Stimulated activated effector memory CD8-positive, alpha-beta T cell treated with anti-CD3 and anti-CD28 coated beads, Interleukin-12 subunit alpha, Interleukin-12 subunit beta, amount 100 ng/mL, for 72 hours (primary cell): ENCODE measurements around the gene SLC25A33.

Experiments used
- ATAC-seq: fragments of 150-1000 bp; cut with Tn5 transposase; 2 replicates; pipeline ENCODE4 v1.10.0; 2021
- DNase-seq, 2 donors: peaks; one replicate each; pipeline ENCODE4 v3.0.0; 2021 to 2022; ENCODE audit warnings: low spot score in 2 of 2
- H3K27ac Mint-ChIP-seq: one replicate; pipeline ENCODE4 v1.8.0; 2022; ENCODE audit warnings: mild to moderate bottlenecking, mixed read lengths
- H3K36me3 Mint-ChIP-seq: one replicate; pipeline ENCODE4 v1.8.0; 2022; ENCODE audit warnings: mild to moderate bottlenecking, mixed read lengths
- H3K4me1 Mint-ChIP-seq: one replicate; pipeline ENCODE4 v1.8.0; 2022; ENCODE audit warnings: mixed read lengths
- H3K4me3 Mint-ChIP-seq: one replicate; pipeline ENCODE4 v1.8.0; 2022; ENCODE audit warnings: mild to moderate bottlenecking, mixed read lengths
- H3K9me3 Mint-ChIP-seq: one replicate; pipeline ENCODE4 v1.8.0; 2022; ENCODE audit warnings: mixed read lengths

SLC25A33 gene

GRCh38 chr1:9530320-9530719 is 8.9 kb upstream of the SLC25A33 start:
- Mint-ChIP-seq H3K4me3 (no peak overlapping the region), H3K9me3 (no peaks in the 10 kb centered on the region)
- ATAC-seq: no peak

GRCh38 chr1:9534953-9535352 is 4.3 kb upstream of the SLC25A33 start:
- ATAC-seq (no peak), DNase-seq (no peak)
- H3K4me3 Mint-ChIP-seq: no peak overlapping the region
- H3K36me3 Mint-ChIP-seq: peaks cover under 1% of the 10 kb centered on the region
- peaks cover 21% of the 10 kb centered on the region for H3K4me1 Mint-ChIP-seq
- no peak overlapping the region for H3K27ac Mint-ChIP-seq
- no peaks in the 10 kb centered on the region for H3K9me3 Mint-ChIP-seq

More at GRCh38 chr1:9530320-9530719, 8.9 kb upstream of the SLC25A33 start:
- H3K36me3 Mint-ChIP-seq: no peaks in the 10 kb centered on the region
- H3K27ac Mint-ChIP-seq: no peak overlapping the region
- no peaks in the 10 kb centered on the region for H3K4me1 Mint-ChIP-seq
- DNase-seq: no peak

GRCh38 chr1:9536301-9536700 is 3.0 kb upstream of the SLC25A33 start:
- H3K9me3 Mint-ChIP-seq: no peaks in the 10 kb centered on the region
- no peak overlapping the region for H3K4me3 Mint-ChIP-seq
- H3K4me1 Mint-ChIP-seq: peaks cover 30% of the 10 kb centered on the region
- no peak for ATAC-seq
- no peak overlapping the region for H3K27ac Mint-ChIP-seq
- peaks cover 9% of the 10 kb centered on the region for H3K36me3 Mint-ChIP-seq
- DNase-seq: no peak

- Mint-ChIP-seq H3K36me3 (peaks cover 18% of the 10 kb centered on the region), H3K4me3 (peak overlapping the region; percentile 82), H3K27ac (peak overlapping the region; percentile 70), H3K9me3 (no peaks in the 10 kb centered on the region), H3K4me1 (peaks cover 36% of the 10 kb centered on the region)
- DNase-seq: no peak
- ATAC-seq: no peak
These were observed 1.2 kb upstream of the SLC25A33 start for GRCh38 chr1:9537863-9538668.

- DNase-seq (no peak), ATAC-seq (no peak)
- peaks cover 18% of the 10 kb centered on the region for H3K36me3 Mint-ChIP-seq
- peak overlapping the region; percentile 70 for H3K27ac Mint-ChIP-seq
- H3K4me3 Mint-ChIP-seq: peak overlapping the region; percentile 82
- H3K4me1 Mint-ChIP-seq: peaks cover 36% of the 10 kb centered on the region
- H3K9me3 Mint-ChIP-seq: no peaks in the 10 kb centered on the region
These were observed 548 bp upstream of the SLC25A33 start for GRCh38 chr1:9538669-9539164.

GRCh38 chr1:9539829-9540550 is 725 bp downstream of the SLC25A33 start:
- H3K36me3 Mint-ChIP-seq: peaks cover 21% of the 10 kb centered on the region
- peak in 1 of 2 donors; percentile 83 for DNase-seq
- H3K9me3 Mint-ChIP-seq: no peaks in the 10 kb centered on the region
- peaks cover 44% of the 10 kb centered on the region for H3K4me1 Mint-ChIP-seq
- H3K4me3 Mint-ChIP-seq: peak overlapping the region; percentile 82
- peak overlapping the region; percentile 67 for H3K27ac Mint-ChIP-seq
- peak; percentile 71 for ATAC-seq

GRCh38 chr1:9542430-9542829 is 3.2 kb downstream of the SLC25A33 start:
- H3K27ac Mint-ChIP-seq: no peak overlapping the region
- H3K4me3 Mint-ChIP-seq: peak overlapping the region; percentile 82
- ATAC-seq (no peak), DNase-seq (no peak)
- H3K36me3 Mint-ChIP-seq: peaks cover 23% of the 10 kb centered on the region
- H3K9me3 Mint-ChIP-seq: no peaks in the 10 kb centered on the region
- peaks cover 39% of the 10 kb centered on the region for H3K4me1 Mint-ChIP-seq

- no peaks in the 10 kb centered on the region for H3K9me3 Mint-ChIP-seq
- peaks cover 29% of the 10 kb centered on the region for H3K36me3 Mint-ChIP-seq
- peaks cover 36% of the 10 kb centered on the region for H3K4me1 Mint-ChIP-seq
- H3K27ac Mint-ChIP-seq: peak overlapping the region; percentile 54
- no peak overlapping the region for H3K4me3 Mint-ChIP-seq
- no peak for DNase-seq
- ATAC-seq: no peak
These were observed 5.7 kb downstream of the SLC25A33 start for GRCh38 chr1:9544926-9545325.

GRCh38 chr1:9549955-9550546 is 10.8 kb downstream of the SLC25A33 start:
- no peak for ATAC-seq
- Mint-ChIP-seq H3K4me3 (no peak overlapping the region), H3K36me3 (peaks cover 26% of the 10 kb centered on the region), H3K27ac (no peak overlapping the region), H3K4me1 (peaks cover 12% of the 10 kb centered on the region), H3K9me3 (no peaks in the 10 kb centered on the region)
- no peak for DNase-seq

- H3K36me3 Mint-ChIP-seq: peaks cover 44% of the 10 kb centered on the region
- no peak overlapping the region for H3K27ac Mint-ChIP-seq
- ATAC-seq (no peak), DNase-seq (no peak)
- peaks cover 11% of the 10 kb centered on the region for H3K4me1 Mint-ChIP-seq
- no peak overlapping the region for H3K4me3 Mint-ChIP-seq
- no peaks in the 10 kb centered on the region for H3K9me3 Mint-ChIP-seq
These were observed 12.7 kb downstream of the SLC25A33 start for GRCh38 chr1:9551984-9552383.

GRCh38 chr1:9553736-9554144 is 14.5 kb downstream of the SLC25A33 start:
- Mint-ChIP-seq H3K4me3 (no peak overlapping the region), H3K27ac (no peak overlapping the region), H3K4me1 (peaks cover 8% of the 10 kb centered on the region), H3K9me3 (no peaks in the 10 kb centered on the region), H3K36me3 (peaks cover 57% of the 10 kb centered on the region)
- DNase-seq (no peak), ATAC-seq (no peak)

- ATAC-seq: no peak
- H3K36me3 Mint-ChIP-seq: peaks cover 70% of the 10 kb centered on the region
- no peak overlapping the region for H3K4me3 Mint-ChIP-seq
- no peak for DNase-seq
- H3K27ac Mint-ChIP-seq: no peak overlapping the region
- H3K9me3 Mint-ChIP-seq: no peaks in the 10 kb centered on the region
- H3K4me1 Mint-ChIP-seq: peaks cover 8% of the 10 kb centered on the region
These were observed 16.7 kb downstream of the SLC25A33 start for GRCh38 chr1:9555942-9556341.

GRCh38 chr1:9557624-9558023 is 18.4 kb downstream of the SLC25A33 start:
- Mint-ChIP-seq H3K4me3 (no peak overlapping the region), H3K4me1 (peaks cover 8% of the 10 kb centered on the region), H3K27ac (no peak overlapping the region), H3K9me3 (no peaks in the 10 kb centered on the region), H3K36me3 (peaks cover 87% of the 10 kb centered on the region)
- DNase-seq (no peak), ATAC-seq (no peak)

GRCh38 chr1:9558271-9558945 is 19.1 kb downstream of the SLC25A33 start:
- Mint-ChIP-seq H3K9me3 (no peaks in the 10 kb centered on the region), H3K4me1 (peaks cover 8% of the 10 kb centered on the region), H3K36me3 (peaks cover 92% of the 10 kb centered on the region), H3K27ac (peak overlapping the region; percentile 7), H3K4me3 (no peak overlapping the region)
- DNase-seq: no peak
- no peak for ATAC-seq

- no peak for ATAC-seq
- no peak for DNase-seq
- Mint-ChIP-seq H3K36me3 (peaks cover 91% of the 10 kb centered on the region), H3K27ac (peak overlapping the region; percentile 7), H3K4me1 (peaks cover 8% of the 10 kb centered on the region), H3K9me3 (no peaks in the 10 kb centered on the region), H3K4me3 (no peak overlapping the region)
These were observed 19.8 kb downstream of the SLC25A33 start for GRCh38 chr1:9558946-9559545.
